Brain microvascular endothelial cell (primary cell): ENCODE measurements around the gene MTRR.

Source experiments
- DNase-seq: peaks from one replicate; pipeline ENCODE4 v3.0.0-alpha.2; 2020
- H3K27ac ChIP-seq: fragments of 250-450 bp; sonication (Bioruptor Pico); 2 replicates; pipeline ENCODE4 v1.5.1; 2020; ENCODE audit warnings: mild to moderate bottlenecking, moderate library complexity
- H3K27me3 ChIP-seq: fragments of 250-450 bp; sonication (Bioruptor Pico); replicated peaks from 2 replicates; pipeline ENCODE4 v1.5.1; 2020; ENCODE audit warnings: mild to moderate bottlenecking
- H3K36me3 ChIP-seq: fragments of 250-450 bp; sonication (Bioruptor Pico); replicated peaks from 2 replicates; pipeline ENCODE4 v1.5.1; 2020; ENCODE audit warnings: mild to moderate bottlenecking
- H3K4me3 ChIP-seq: 2 replicates; pipeline ENCODE4 v1.5.1; 2011; ENCODE audit warnings: low read depth, mild to moderate bottlenecking, control low read depth, low read length, moderate library complexity
- in situ Hi-C: cut with HindIII; loops from 2 replicates; pipeline ENCODE4 v1.10.0; 2017; ENCODE audit warnings: low sequenced_read_pairs, low pct_ligation_motif_present
- TF ChIP-seq, protein P1 (sequence below): IDR thresholded peaks from 2 replicates; pipeline ENCODE4 v1.5.1; 2011; ENCODE audit warnings: low read depth, mild to moderate bottlenecking, moderate library complexity, low read length, control low read depth, inconsistent platforms; ENCODE audit errors: missing control alignments

Gene MTRR

GRCh38 chr5:7882926-7883325 is 14.0 kb downstream of the MTRR start:
- no peak overlapping the region for H3K27ac ChIP-seq
- H3K4me3 ChIP-seq = no peak overlapping the region
- TF ChIP-seq, protein P1, sequence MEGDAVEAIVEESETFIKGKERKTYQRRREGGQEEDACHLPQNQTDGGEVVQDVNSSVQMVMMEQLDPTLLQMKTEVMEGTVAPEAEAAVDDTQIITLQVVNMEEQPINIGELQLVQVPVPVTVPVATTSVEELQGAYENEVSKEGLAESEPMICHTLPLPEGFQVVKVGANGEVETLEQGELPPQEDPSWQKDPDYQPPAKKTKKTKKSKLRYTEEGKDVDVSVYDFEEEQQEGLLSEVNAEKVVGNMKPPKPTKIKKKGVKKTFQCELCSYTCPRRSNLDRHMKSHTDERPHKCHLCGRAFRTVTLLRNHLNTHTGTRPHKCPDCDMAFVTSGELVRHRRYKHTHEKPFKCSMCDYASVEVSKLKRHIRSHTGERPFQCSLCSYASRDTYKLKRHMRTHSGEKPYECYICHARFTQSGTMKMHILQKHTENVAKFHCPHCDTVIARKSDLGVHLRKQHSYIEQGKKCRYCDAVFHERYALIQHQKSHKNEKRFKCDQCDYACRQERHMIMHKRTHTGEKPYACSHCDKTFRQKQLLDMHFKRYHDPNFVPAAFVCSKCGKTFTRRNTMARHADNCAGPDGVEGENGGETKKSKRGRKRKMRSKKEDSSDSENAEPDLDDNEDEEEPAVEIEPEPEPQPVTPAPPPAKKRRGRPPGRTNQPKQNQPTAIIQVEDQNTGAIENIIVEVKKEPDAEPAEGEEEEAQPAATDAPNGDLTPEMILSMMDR = no peak
- H3K36me3 ChIP-seq = peaks cover 37% of the 10 kb centered on the region
- no peaks in the 10 kb centered on the region for H3K27me3 ChIP-seq
- in situ Hi-C loops = no loop called here
- no peak for DNase-seq

DNA sequence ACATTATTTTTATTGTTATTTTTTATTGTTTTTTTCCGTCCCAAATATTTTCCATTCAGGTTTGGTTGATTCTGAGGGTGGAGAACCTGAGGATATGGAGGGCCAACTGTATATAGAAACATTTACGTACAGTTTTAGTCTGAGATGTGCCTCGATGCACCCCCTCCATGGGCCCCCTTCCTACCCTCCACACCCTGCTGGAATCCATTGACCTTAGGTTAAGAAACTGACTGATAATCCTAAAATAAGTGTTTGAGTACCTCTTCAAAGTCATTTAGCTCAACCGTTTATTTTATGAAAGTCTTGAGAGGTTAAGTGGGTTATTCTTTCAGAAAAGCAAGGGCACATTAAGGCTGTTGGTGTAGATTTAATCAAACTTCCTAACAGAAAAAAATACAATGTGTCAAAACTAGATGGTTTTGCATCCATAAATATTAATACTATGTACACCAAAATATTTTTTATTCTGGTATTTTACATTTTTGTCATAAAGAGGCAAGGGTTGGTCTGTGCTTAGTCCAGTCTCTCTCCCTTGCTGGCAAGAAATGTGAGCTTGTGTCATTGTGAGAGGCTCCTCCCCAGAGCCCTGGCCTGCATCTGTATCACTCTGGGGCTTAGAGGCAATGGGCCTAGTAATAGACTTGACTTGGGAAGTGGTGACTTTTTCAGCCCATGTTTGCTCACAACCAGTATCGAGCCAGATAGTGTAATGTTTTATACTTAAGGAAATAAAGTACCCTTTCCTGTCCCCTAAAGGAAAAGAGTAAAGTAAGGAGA is 15.7 kb downstream of the MTRR start:
- TF ChIP-seq, protein P1 = no peak
- no peak for DNase-seq
- H3K36me3 ChIP-seq = peaks cover 40% of the 10 kb centered on the region
- H3K27ac ChIP-seq = no peak overlapping the region
- in situ Hi-C loops = no loop called here
- no peaks in the 10 kb centered on the region for H3K27me3 ChIP-seq
- no peak overlapping the region for H3K4me3 ChIP-seq

DNA sequence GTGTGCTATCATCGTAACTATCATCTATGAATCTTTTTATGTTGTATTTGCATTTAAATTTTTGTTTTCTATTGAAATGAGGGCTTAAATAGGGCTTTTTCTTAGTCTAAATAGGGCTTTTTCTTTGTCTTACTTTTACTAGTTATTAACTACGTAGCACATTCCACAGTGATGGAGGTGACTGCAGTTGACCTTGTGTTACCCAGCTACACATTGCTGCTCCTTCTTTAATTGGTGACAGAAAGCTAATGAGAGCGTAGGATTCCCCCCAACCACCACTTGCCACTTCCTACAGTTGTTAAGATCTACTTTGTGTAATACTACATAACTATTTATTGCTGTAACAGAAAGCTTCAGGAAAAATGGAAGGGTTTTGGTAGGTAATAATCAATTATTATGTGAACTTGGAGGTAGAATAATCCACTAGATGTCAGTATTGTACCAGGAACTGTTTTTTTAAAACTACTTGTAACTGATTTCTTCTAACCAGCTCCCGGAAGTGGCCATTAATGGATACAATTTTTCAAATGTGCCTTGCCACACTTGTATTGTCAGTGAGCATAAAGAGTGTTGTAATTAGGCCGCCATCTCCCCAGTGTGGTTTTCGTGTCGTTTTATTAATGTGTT is 18.0 kb downstream of the MTRR start:
- in situ Hi-C loops = no loop called here
- DNase-seq = no peak
- H3K27ac ChIP-seq = no peak overlapping the region
- no peak overlapping the region for H3K4me3 ChIP-seq
- H3K36me3 ChIP-seq = peaks cover 31% of the 10 kb centered on the region
- TF ChIP-seq, protein P1 = peak; percentile 32
- no peaks in the 10 kb centered on the region for H3K27me3 ChIP-seq

DNA sequence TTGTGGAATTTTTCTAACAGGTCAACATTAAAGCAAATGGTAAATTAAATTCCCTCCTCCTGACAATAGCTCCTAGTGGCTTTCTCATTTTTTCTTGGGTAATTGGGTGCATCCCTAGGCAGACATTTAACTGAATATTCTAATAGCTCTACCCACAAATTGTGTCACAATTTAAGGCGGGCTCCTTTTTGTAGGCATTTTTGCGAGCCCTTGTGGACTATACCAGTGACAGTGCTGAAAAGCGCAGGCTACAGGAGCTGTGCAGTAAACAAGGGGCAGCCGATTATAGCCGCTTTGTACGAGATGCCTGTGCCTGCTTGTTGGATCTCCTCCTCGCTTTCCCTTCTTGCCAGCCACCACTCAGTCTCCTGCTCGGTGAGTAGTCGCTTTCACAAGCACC is 20.0 kb downstream of the MTRR start:
- Histone ChIP-seq H3K36me3 (peaks cover 30% of the 10 kb centered on the region), H3K27ac (no peak overlapping the region), H3K27me3 (no peaks in the 10 kb centered on the region), H3K4me3 (no peak overlapping the region)
- TF ChIP-seq, protein P1 = no peak
- in situ Hi-C loops = no loop called here
- no peak for DNase-seq

GRCh38 chr5:7894439-7894838 is 25.5 kb downstream of the MTRR start:
- no peak for DNase-seq
- H3K4me3 ChIP-seq = no peak overlapping the region
- TF ChIP-seq, protein P1 = no peak
- in situ Hi-C loops = no loop called here
- peaks cover 60% of the 10 kb centered on the region for H3K36me3 ChIP-seq
- no peaks in the 10 kb centered on the region for H3K27me3 ChIP-seq
- H3K27ac ChIP-seq = no peak overlapping the region

DNA sequence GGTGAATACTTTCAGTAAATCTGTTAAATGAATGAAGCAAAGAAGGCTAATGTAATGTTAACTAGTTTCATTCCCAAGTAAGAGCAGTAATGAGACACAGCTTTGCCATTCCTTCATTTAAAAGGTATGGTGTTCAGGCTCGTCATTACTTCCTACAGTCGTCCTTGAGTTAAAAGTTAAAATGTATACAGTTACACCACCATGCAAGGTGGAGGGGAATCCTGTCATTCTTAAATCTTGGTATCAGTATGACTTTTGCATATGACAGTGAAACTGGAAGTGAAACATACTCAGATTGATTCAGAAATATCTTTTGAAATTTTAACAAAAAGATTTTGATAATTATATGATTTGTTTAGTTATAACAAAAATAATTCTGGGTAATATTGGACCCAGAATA is 25.9 kb downstream of the MTRR start:
- in situ Hi-C loops = no loop called here
- TF ChIP-seq, protein P1 = no peak
- Histone ChIP-seq H3K36me3 (peaks cover 60% of the 10 kb centered on the region), H3K4me3 (no peak overlapping the region), H3K27me3 (no peaks in the 10 kb centered on the region), H3K27ac (no peak overlapping the region)
- no peak for DNase-seq
